Erythroblast (primary cell): ENCODE results near the gene KLHL1.

Experiments used
- GATA1 ChIP-seq: IDR thresholded peaks from 2 replicates; pipeline ENCODE4 v1.6.1; 2011; ENCODE audit warnings: low read depth, mild to moderate bottlenecking, control low read depth, low read length, moderate library complexity
- POLR2A ChIP-seq: IDR thresholded peaks from 2 replicates; pipeline ENCODE4 v1.6.1; 2011; ENCODE audit warnings: mild to moderate bottlenecking, low read length

DNA sequence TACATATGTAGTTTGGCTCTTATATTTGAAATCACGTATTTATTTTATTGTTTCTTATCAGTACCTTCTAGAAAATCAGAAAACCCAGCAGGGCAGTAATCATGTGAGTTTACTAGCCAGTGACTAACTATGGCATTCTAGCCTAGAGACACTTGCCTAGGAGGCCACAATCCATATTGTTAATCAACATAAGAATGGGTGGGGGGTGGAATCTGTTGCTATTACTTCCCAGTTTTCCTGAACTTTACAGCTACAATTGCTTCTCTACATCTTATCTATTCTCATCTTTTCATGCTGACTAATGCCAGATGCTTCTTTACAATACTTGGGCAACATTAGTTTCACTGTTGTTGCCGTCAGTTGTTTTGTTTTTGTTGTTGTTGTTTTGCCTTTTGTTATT lies 19.3 kb downstream of the KLHL1 start:
- TF ChIP-seq POLR2A: no peak
- TF ChIP-seq GATA1: no peak
